HG03378 (cell line): Measurements from ENCODE around the gene SMIM33.
A peak's percentile ranks its signal among the peaks of the same experiment; 100 is the strongest.
"Not testable (repeated sequence)": the region's sequence is repeated elsewhere in the genome, so short reads cannot be mapped to it uniquely, and the experiment has no call there.

Experiments used
- ATAC-seq: cut with Tn5 transposase; IDR thresholded peaks from one replicate; pipeline ENCODE4 v1.9.1; 2021; ENCODE audit warnings: mild to moderate bottlenecking, moderate library complexity; ENCODE audit not compliant: unreplicated experiment

SMIM33 gene

DNA sequence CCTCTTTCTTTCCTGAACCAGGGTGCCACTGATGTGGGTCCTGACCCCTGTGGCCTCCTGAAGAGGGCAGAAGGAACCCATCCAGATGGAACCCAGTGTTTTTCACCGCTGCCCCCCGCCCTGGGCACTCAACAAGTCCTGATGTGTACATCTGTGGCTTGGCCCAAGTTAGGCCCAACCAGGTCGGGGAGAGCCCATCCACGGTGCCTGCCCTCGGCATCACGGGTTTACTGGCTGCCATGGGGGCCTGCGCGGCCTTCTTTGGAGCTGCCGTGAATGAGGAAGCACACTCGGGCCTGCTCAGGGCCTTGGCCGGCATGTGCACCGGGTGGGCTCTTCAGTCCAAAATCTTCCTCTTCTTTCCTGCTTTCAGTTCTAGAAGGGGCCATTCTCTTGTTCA, 14.0 kb upstream of the SMIM33 start:
- no peak for ATAC-seq

DNA sequence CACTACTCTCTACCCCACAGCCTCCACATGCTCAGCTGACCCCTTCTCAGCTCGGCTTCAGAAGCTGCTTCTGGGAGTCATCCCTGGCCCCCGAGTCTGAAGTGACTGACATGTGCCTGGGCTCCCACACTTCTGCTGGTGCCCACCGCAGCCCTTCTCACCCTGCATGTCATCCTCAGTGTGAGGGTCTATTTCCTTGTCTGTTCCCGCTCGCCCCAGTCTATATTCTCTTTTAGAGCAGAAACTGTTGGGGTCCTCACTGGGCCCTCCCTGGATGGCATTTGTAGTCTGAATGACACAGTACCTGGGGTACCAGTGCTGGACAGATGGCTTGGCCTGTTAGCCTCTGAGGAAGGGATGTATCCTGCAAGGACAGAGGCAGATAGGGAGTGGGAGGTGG, 13.6 kb upstream of the SMIM33 start:
- no peak for ATAC-seq

DNA sequence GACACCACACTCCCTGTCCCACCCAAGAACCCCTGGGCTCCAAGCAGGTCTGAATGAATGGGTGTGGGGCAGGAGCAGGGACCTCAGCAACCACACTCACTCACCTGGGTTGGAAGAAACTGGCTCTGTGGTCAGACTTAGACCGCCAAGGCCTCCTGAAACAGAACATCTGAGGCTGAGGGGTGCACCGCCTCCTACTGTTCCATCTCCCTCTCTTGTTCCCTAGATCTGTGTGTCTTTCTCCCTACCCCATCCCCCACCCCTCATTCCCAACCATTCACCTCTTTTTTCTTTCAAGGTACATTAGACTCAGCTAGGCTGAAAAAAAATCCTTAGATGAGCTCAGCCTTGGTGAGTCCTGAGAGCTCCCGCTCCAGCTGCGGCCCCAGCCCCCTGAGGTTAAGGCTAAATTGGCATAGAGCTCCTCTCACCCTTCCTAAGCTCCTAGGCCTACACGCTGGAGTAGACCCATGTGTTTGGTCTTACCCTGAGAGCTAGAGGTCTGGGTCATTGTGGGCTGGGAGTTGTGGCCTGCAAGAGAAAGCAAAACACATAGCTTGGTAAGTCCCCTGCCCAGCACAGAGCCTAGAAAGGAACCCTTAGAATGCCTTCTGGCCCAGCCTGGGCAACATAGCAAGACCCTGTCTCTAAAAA, 13.0 kb upstream of the SMIM33 start:
- no peak for ATAC-seq

DNA sequence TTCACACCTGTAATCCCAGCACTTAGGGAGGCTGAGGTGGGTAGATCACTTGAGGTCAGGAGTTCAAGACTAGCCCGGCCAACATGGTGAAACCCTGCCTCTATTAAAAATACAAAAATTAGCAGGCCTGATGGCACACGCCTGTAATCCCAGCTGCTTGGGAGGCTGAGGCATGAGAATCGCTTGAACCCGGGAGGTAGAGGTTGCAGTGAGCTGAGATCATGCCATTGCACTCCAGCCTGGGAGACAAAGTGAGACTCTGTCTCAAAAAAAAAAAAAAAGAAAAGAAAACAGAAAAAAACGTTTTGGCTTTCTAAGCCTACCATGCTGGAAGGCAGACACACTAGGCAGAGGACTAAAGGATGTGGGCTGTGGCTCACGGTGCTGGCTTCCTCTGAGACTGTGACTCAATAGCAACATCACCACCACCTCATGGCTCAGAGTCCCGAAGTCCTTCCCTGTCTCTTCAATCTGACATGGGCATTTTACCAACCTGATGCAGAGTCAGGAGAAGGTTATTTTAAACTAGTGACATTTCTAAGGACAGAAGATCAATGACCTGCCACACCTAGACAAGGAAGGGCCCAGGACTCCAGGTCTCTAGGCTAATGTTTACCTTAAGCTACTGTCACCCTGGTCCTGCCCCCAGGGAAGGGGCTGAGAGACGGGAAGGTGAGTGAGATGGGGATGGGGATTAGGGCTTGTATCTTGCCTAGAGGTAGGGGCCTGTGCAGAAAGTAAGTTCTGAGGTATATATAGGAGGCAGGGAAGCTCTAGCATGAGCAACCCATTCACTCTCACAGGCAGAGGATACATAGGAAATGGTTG, 12.0 kb upstream of the SMIM33 start:
- ATAC-seq: peak; percentile 65

DNA sequence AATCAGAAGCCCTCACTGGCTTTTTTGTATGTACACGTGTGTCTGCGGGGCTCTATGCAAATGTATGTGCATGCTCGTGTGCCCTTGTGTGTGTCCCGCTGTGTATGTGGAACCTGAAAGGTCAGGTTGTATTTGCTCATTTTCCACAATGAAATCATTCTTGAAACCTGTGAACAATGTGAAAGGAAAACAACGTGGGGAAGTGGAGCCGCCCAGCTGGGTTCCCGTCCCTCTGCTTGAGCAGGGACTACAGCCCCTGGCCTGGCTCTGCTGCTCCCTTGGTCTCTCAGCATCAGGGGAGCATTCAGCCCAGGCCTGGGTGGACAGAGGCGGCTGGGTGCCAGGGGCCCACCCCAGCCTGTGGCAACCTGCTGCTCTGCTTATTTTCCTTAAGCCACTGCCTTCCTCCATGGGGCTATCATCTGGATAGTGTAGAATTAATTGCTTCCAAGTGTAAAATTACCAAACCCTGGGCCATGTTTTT, 11.3 kb upstream of the SMIM33 start:
- ATAC-seq: peak; percentile 28

DNA sequence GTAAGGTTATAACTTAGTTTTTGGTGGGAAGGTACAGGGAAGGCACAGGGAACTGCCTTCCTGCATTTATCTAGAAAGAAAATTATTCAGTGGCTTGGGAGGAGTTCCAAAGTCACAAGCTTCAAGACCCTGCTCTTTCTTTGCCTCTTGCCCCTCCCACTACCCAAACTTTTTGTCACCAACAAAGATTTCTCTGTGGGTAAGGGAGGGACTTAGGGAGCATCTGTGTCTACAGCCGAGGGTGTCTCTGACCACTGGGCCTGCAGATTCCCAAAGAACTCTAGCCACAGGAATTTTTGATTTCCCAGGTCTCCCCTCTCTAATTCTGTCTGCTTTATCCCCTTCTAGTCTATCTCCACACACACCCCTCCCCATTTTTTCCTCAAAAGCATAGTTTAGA, 10.3 kb upstream of the SMIM33 start:
- ATAC-seq: no peak

DNA sequence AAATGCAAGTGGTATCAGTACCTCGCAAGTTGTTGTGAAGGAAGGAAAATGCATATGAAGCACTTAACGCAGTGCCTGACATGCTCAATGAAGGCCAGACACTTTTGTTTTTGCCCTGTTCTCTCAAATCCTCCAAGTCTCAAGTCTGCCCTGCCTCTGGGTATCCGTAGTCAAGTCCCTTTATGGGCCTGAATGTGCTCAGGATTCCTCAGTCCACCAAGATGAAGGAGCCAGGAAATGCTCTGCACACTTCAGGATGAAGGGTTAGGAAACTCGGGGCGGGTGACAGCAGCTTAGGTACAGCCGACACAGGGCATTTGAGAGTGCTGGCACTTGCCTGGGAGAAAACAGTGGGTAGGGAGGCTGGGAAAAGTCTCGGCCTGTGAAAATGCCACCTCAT, 9.6 kb upstream of the SMIM33 start:
- no peak for ATAC-seq

DNA sequence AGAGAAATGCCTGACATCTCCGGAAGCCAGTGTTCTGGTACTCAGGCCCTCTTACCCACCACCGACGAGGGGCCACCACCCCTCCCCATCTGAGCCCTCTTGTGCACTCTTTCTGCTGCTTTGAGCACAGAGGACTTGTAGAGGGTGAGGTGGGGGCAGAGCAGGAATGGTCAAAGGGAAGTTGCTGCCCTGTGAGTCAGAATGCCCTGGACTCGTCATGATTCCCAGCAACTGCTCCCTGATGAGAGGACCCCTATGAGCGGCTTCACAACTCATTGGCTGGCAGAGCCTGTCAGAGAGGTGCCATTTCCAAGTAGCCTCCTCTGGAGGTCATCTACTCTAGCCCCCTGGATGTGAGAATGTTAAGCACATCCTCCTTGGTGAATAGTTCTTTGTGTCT, 9.1 kb upstream of the SMIM33 start:
- ATAC-seq: no peak

DNA sequence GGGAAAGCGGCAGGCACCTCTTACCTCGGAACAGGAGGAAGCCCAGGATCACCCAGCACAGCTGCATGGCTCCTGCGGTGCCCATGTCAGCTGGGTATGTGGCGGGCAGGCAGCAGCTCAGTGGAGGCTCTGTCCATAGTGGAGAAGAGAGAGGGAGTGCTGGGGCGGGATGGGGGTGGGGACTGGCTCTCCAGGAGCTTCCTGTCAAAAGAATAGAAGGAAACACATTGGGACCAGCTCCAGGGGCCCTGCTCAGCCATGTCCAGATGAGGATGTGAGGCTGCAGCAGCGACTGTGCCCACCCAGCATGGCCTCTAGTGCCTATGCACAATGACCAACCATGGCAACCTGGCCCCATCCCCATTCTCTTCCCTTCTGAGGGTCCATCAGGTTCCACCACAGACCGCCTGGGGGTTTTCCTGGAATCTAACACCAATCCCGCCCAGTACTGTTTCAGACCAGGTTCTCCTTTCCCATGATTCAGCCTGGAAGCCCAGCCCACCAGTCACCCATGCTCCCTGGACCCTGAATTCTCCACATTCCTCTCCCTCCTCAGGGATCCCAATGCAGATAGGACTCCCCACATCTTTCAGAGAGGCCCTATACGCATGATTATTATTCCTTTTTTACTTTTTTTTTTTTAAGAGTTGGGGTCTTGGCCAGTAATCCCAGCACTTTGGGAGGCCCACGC, 8.1 kb upstream of the SMIM33 start, which contains the start of gene ECSCR:
TSS of gene ECSCR (minus strand) at position 158 of the 691 bp plus-strand sequence. CDS start at position 85, 73 bp downstream.
- ATAC-seq: no peak

DNA sequence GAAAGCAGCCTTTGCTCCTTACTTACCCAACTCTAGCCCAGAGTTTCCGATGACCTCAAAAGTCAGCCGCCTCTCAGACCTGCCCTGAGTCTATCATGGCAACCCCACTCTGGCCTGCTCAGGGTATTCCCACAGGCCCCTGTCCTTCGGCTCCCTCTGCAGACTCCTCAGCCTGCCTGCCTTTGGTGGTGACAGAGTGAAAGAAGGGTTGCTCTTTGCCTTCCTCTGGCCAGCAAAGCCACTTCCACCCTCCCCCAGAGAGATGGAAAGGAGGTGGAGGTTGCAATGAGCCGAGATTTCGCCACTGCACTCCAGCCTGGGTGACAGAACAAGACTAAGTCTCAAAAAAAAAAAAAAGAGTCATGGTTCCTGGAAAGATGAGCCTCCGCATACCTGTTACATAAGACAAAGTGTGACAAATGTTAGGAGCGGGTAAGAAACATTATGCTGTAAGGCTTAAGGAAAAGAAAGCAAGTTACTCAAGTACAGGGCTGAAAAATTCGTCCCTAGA, 2.3 kb upstream of the SMIM33 start:
- no peak for ATAC-seq

DNA sequence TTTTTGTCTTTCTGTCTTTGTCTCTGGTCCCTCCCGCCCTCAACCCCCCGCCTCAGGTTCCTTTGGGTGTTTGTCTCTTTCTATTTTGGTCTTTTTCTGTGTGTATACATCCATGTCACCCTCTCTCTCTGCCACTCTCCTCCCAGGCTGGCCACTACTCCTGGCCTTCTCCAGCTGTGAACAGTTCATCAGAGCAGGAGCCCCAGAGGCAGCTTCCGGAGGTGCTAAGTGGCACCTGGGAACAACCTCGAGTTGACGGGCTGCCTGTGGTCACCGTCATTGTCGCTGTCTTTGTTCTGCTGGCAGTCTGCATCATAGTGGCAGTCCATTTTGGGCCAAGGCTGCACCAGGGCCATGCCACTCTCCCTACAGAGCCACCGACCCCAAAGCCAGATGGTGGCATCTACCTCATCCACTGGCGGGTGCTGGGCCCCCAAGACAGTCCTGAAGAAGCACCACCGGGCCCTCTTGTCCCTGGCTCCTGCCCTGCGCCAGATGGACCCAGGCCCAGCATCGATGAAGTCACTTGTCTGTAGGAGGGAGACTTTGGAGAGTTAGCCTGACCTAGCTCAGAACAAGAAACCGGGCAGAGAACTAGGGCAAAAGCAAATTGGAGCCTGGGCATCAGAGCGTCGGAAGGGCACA, 1.7 kb downstream of the SMIM33 start:
- no peak for ATAC-seq

DNA sequence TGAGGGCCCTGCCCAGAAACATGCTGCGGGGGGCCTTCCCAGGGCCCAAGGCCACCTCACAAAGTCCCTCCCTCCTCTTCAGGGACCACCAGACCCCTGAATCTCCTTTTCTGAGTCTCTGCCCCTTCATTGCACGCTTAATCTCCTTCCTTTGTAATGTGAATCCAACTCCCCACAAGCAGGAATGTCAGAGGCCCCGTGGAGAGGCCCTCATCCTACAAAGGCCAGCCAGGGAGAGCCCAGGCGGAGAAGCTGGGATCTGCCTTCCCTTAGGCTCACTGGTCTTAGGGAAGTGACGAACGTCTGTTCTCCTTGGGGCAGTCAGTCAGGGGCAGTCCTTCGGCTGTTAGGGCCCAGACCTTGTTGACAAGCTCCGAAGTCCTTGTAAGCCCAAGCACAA, 2.3 kb downstream of the SMIM33 start:
- ATAC-seq: no peak

DNA sequence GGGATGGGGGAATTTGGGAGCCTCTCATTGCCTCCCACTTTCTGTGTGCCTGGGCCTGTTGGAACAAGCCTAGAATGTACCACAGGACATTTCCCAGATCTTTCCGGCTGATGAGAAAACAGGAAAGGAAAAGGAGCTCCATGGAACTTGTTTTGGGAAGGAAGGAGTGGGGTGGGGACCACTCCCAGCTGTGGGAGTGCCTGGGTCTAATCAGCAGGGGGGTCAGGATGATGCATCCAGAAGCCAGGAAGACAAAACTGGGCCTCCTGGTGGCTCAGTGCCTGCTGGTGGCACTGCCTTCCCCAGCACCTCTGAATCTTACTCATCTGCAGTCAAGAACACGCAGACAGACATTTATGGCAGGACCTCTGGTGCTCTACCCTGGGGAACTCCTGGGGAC, 2.8 kb downstream of the SMIM33 start:
- ATAC-seq: no peak

DNA sequence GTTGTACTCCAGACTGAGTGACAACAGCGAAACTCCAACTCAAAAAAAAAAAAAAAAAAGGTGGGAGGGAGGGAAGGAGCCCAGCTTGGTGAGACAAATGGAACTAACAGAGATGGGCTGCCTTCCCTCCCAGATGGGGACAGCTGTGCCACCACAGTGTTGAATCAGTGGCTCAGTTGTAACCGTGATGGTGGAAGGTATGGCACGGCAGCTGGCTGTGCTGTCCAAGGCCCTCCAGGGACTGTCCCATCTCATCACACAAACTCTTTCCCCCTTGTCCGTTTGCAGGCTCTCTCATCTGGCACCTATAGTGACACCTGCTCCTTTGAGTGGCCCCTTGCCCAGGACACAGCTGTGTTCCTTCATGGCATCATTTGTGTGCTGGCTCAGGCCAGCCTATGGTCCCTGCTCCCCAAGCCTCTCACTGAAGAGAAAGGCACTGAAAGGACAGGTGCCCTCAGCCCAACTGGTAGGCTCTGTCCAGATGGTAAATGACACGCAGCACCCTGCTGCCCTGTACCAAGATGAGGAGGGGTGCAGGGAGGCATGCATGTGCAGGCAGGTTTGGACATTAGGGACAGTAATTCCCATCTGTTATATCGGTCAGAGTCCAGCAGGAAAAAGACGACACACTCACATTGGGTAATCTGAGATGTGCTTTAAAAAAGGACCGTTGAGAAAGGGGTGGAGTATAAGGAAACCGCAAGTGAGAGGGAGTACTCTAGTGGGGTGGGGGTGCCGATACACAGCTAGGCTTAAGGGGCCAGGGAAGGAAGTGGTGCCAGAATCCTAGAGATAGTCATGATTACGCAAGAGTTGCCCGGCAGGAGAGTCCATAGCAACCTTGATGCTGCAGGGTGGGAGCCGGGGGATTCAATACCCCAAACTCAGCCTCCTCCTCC, 4.3 kb downstream of the SMIM33 start:
- ATAC-seq: no peak

DNA sequence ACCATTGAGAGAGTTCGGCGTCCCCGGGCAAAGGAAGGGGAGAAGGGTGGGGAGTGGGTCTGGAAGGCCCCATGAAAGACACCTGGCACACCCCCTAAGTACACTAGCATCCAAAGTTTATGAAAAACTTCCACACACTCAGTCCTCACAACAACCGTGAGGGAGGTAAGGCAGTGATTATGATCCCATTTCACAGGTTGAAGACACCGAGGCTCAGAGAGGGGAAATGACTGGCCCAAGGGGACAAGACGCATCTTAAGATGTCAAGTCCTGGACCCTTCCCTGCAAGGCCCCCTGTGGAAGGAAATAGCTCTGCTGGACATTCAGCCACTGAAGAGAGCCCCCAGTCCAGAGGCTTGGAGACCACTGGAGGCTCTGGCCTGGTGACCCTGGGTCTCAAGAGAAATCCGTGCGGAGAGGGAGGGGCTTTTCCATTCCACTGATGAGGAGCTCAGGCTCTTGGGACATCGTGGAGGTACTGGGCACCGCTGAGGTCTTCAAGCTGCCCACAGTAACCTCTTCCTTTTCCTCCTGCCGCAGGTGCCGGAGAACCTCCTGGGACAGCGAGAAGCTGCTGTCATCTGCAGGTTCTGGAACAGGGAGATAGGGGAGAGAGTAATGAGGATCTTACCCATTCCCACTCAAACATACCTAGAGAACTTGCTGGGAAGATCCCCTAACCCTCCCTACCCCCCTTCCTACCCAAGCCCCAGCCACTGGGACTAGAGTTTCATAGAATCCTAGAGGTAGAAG, 5.2 kb downstream of the SMIM33 start:
- ATAC-seq: no peak

DNA sequence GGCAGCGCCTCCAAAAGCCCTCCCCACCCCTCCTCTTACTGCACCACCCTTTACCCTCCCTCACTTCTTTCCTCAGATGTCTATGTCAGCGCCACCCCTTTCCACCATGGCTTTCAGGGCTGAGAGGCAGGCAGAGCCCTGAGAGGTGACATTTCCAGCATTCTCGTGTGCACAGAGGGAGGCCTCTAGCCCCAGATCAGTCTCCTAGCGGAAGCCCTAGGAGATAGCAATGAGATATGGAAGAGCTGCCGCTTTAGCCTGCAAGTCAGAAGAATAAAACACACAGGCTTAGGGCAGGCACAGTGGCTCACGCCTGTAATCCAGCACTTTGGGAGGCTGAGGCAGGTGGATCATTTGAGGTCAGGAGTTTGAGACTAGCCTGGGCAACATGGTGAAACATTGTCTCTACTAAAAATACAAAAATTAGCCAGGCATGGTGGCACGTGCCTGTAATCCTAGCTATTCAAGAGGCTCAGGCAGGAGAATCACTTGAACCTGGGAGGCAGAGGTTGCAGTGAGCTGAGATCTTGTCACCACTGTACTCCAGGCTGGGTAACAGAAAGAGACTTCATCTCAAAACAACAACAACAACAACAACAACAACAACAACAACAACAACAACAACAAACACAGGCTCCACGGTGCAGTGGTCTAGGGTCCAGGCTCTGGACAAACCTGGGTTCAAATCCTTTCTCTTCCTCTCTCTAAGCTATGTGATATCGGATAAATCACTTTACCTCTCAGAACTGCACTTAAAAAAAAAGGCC, 8.0 kb downstream of the SMIM33 start:
- not testable (repeated sequence) for ATAC-seq

DNA sequence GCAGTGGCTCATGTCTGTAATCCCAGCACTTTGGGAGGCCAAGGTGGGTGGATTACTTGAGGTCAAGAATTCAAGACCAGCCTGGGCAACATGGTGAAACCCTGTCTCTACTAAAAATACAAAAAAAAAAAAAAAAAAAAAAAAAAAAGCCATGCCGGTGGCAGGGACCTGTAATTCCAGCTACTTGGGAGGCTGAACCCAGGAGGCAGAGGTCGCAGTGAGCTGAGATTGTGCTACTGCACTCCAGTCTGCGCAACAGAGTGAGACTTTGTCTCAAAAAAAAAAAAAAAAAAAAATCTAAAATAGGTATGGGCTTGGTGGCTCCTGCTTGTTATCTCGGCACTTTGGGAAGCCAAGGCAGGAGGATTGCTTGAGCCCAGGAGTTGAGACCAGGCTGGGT, 8.9 kb downstream of the SMIM33 start:
- ATAC-seq: not testable (repeated sequence)

DNA sequence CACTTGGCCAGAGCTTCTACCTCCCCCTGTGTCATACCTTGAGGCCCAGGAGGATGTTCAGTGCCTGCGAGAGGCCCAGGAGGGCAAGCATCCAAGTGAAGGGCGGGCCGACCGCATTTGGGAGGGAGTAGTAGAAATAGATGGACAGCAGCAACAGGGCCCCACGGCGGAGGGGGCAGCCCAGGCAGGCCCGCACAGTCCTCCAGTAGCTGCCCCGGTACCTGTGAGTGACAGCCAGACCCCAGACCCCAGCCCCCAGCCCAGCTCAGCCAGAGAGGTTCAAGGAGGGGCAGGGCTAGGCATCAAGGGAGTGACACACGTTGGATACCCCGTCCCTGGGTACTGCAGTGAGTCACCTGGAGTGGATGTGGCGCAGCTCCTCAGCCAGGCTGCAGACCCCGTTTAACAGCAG, 10.3 kb downstream of the SMIM33 start:
- no peak for ATAC-seq
